NCI-H1092 treated with DMSO at 0.1 percent for 48 hours (cell line): Measurements from ENCODE around the gene DNAJC2.

Source experiments
- DNase-seq: peaks from one replicate; lab custom pipeline; 2025; lab: John Stamatoyannopoulos, UW

Gene DNAJC2

GRCh38 chr7:103344453-103345149 is at the start of gene DNAJC2:
Gene DNAJC2, minus strand, starts transcription at chr7:103344767. Its CDS starts 145 bp downstream, at chr7:103344622.
- peak; percentile 94 for DNase-seq

DNA sequence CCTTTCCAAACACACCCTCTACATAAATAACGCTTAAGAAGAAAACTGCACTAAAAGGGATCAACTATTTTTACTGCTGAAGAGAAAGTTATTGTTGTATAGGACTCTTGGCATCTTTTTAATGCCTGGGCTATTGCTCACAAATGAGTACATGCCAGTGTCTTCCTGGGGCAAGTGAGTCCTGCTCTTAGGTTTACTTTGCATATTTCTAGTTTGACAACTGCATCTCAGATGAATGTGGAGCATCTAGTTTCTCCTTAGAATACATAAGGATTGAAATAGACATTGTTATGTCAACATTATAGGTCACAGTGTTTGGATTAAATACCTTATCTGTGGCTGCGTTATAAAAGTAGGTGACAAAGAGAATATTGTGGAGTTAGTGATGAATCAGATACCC is 47.4 kb upstream of the DNAJC2 start:
- DNase-seq = no peak

GRCh38 chr7:103391150-103391549 is 46.6 kb upstream of the DNAJC2 start:
- no peak for DNase-seq

- no peak for DNase-seq
These were observed 44.7 kb upstream of the DNAJC2 start for GRCh38 chr7:103389263-103389662.

GRCh38 chr7:103388469-103389140 is 44.0 kb upstream of the DNAJC2 start:
- no peak for DNase-seq

DNA sequence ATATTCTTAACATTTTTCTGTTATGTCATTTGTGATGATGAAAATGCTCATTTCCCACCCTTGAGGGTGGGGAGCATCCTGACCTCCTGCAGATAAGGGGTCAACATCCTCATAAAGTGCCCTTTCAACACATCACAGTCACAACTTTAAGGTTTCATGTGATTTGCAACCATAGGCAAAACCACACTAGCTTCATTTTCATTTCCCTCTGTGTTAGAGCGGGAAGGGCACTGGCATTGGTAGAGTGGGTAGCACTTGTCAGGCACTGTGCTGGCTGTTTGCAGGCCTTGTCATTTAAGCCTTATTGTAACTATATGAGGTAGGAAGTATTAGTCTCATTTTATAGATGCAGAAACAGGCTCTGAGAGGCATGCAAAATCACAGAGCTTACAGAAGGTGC is 42.7 kb upstream of the DNAJC2 start:
- no peak for DNase-seq

DNA sequence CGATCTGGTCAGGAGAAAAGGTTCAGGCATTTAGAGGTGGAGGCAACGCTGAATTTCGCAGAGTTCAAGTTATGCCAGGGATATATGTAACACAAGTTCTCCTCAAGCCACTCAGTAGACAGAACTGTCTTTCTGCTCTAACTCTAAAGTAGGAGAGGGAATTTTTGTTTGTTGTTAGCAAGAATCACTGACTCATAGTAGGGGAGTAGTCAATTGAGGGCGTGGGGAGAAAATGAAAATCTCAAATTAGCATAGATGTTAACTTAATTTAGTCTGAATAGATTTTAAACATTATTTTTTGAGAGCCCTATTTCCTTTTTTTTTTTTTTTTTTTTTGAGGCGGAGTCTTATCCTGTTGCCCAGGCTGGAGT is 37.5 kb upstream of the DNAJC2 start:
- no peak for DNase-seq

GRCh38 chr7:103381280-103382031 is 36.9 kb upstream of the DNAJC2 start:
- no peak for DNase-seq

DNA sequence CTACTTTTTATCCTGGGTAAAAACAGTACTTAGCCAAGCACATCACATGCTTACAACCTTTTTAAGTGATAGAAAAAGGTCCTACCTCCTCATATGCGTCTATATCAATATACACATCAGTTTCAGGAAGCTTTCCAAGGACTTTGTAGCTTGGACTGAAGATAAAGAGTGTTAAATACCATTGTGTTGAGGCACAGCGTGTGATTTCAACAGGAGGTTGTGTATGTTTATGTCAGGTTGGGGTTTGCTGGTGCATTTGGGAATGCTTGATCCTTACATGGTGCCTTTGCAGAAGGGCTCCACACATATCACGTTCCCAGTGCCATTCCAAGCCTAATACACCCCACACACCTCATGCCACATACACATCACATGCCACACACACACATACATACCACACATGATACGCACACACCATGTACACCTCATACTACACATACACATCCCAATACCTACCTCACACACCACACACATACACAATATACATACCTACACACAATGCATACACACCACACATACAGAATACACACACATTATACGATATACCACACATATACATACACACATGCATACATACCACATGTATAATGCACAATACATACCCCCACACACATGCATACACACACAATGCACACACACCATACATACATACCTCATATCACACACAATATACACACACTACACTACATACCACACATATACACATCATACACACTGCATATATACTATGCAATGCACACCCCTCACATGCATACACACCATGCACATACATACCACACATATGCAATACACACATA is 36.0 kb upstream of the DNAJC2 start:
- DNase-seq = no peak

DNA sequence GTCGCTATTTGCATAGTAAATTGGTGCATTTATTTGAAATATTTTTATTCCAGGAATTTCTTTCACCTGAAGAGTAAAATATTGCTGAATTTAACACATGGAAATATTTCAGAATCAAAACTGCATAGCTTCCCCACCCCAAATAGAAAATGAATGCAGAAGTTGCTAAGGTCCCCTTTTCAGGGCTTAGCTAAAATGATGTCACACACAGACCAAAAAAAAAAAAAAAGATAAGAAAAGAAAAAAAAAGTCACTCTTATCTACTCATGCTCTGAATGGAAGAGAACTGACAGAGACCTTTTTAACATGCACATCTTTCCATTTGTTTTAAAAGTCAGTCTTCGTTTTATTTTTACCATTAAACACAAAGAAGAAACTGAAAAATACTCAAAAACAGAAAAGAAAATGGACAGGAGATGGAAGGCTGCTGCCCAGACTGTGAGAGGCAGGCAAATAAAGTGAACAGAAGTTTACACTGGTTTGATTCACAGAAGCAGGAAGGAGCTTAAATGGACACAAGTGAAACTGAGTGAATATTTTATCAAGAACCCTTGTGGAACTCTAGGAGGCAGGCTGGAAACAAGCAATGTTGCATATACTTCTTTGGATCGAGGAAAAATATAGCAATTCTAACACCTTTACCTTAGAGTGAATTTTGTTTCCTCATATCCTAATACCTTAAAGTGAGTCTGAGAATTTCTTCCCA is 34.9 kb upstream of the DNAJC2 start:
- no peak for DNase-seq

- peak; percentile 5 for DNase-seq
These were observed 29.5 kb upstream of the DNAJC2 start for GRCh38 chr7:103373866-103374643.

- DNase-seq = no peak
These were observed 24.9 kb upstream of the DNAJC2 start for GRCh38 chr7:103369432-103369831.

DNA sequence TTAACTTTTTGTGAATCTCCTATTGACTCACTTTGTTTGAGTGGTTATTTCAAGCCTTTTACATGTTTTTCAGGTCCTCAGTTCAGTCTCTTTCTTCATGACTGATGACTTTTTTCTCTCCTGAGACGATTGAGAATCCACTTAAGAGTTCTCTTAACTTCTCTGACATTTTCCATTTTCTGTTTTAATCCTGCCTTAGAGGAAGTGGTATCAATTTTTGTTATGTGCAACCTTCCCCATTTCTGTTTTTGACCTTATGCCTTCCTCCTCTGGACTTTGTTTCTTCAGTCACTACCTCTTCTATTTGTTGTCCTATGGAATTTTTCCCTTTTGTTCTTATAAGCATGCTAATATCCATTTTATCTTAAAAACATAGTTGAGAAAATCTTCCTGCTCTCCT is 5.2 kb upstream of the DNAJC2 start:
- no peak for DNase-seq

DNA sequence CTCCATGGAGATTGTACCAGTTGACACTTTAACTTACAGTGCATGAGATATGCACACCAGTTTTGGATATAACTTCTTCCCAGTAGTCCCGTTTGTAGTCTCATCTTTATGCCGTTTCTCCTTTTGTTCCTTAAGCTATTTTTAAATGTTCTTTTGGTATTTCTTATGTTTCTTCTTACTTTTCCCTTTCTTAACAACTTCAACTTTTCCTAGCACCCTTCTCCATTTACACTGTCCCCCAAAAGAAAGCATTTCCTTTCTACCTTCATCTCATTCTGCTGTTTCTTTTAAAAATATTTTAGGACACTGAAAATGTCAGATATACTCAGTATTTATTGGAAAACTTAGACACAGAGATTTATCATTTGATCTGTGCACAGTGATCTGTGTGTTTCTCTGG is 4.4 kb upstream of the DNAJC2 start:
- DNase-seq = no peak

GRCh38 chr7:103348452-103348851 is 3.9 kb upstream of the DNAJC2 start:
- no peak for DNase-seq

DNA sequence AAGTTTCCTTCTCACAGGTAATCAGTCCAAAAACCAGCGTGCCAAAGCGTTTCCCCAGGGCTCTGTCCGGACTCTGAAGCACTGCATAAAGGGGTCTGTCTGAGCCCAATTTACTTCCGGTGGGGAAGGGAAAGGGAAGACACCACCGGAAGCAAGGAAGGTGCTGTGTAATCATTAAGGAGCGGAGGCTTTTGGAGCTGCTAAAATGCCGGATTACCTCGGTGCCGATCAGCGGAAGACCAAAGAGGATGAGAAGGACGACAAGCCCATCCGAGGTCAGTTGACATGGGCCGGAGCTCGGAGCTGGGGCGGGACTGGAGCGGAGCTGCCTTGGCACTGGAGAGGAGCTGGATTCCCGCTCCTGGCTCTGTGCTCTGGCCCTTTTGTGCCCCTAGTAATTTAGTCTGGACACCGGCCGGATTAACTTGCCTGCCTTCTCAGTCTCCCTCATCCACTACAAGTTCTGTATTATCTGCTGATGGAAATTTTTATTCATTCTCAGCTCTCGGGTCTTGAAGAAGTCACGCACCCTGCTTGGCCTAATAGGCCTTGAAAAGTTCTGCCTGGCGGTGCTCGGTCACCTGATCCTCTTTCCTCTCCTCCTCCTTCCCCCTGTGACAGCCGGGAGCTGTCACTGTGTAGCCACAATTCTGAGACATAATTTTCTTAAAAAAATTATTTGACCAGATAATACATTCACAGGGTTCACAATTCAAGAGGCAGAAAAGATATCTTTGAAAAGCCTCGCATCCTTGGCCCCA is 3.1 kb upstream of the DNAJC2 start, which contains the start of gene PSMC2:
TSS of gene PSMC2 (plus strand) at position 137 of the 761 bp plus-strand sequence. CDS start at position 206, 69 bp downstream.
- DNase-seq = peak; percentile 94

- DNase-seq = no peak
These were observed 1.8 kb upstream of the DNAJC2 start for GRCh38 chr7:103346396-103346795.

- peak; percentile 48 for DNase-seq
These were observed 662 bp downstream of the DNAJC2 start for GRCh38 chr7:103343758-103344452.

DNA sequence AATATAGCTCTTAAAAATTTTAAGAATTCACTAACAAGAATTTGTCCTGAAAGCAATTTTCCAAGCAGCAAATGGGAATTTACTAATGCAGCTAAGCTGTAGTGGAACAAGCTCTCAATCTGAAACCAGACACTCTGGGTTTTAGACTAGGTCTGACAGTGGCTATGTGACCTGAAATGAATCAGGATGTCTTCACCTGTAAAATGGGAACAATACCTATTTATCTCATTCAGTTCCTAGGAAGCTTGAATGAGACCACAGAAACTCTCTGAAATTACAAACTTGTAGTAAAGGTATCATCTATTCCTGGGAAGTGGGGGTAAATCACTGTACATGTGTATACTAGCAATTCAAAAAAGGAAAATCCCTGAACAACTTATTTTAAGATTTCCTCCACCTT is 1.2 kb downstream of the DNAJC2 start:
- no peak for DNase-seq
